ENCODE data around the gene MPRIP. TPM values are rescaled to one million over a fixed set of nuclear protein-coding genes. Genes with fewer than 3 reads are reported as not detected.

MPRIP gene
- total RNA-seq, 2 donors from 2014 or later = 268 to 269 TPM

- H3K27ac Mint-ChIP-seq = peak overlapping the region; percentile 95
- H3K36me3 Mint-ChIP-seq (ENCODE audit: low read depth) = no peaks in the 10 kb centered on the region
- peaks cover 80% of the 10 kb centered on the region for H3K4me1 Mint-ChIP-seq
These were observed 75.7 kb downstream of the MPRIP start for GRCh38 chr17:17117923-17118322.

GRCh38 chr17:17118399-17118798, 76.1 kb downstream of the MPRIP start:
- Mint-ChIP-seq H3K4me3 (peak overlapping the region; percentile 70), H3K27me3 (no peaks in the 10 kb centered on the region), H3K27ac (peak overlapping the region; percentile 95), H3K36me3 (ENCODE audit: low read depth) (no peaks in the 10 kb centered on the region), H3K4me1 (peaks cover 77% of the 10 kb centered on the region)
- ATAC-seq (no peak), DNase-seq (no peak)
- H3K9me3 ChIP-seq (ENCODE audit: control insufficient read depth, low read length, poor library complexity, severe bottlenecking) = no peaks in the 10 kb centered on the region

More at GRCh38 chr17:17117923-17118322, 75.7 kb downstream of the MPRIP start:
- DNase-seq = no peak
- peak overlapping the region; percentile 58 for H3K4me3 Mint-ChIP-seq
- no peak for ATAC-seq
- no peaks in the 10 kb centered on the region for H3K9me3 ChIP-seq (ENCODE audit: control insufficient read depth, low read length, poor library complexity, severe bottlenecking)
- no peaks in the 10 kb centered on the region for H3K27me3 Mint-ChIP-seq

GRCh38 chr17:17119106-17119505, 76.8 kb downstream of the MPRIP start:
- ATAC-seq = peak; percentile 6
- peak overlapping the region; percentile 72 for H3K4me3 Mint-ChIP-seq
- H3K27me3 Mint-ChIP-seq = no peaks in the 10 kb centered on the region
- DNase-seq = no peak
- no peaks in the 10 kb centered on the region for H3K9me3 ChIP-seq (ENCODE audit: control insufficient read depth, low read length, poor library complexity, severe bottlenecking)
- peaks cover 77% of the 10 kb centered on the region for H3K4me1 Mint-ChIP-seq
- H3K27ac Mint-ChIP-seq = peak overlapping the region; percentile 95
- H3K36me3 Mint-ChIP-seq (ENCODE audit: low read depth) = no peaks in the 10 kb centered on the region

- Mint-ChIP-seq H3K4me1 (peaks cover 76% of the 10 kb centered on the region), H3K36me3 (ENCODE audit: low read depth) (no peaks in the 10 kb centered on the region), H3K4me3 (peak overlapping the region; percentile 72), H3K27me3 (no peaks in the 10 kb centered on the region), H3K27ac (peak overlapping the region; percentile 95)
- DNase-seq (peak; percentile 47 to 76 (median 55)), ATAC-seq (peak; percentile 93)
- H3K9me3 ChIP-seq (ENCODE audit: control insufficient read depth, low read length, poor library complexity, severe bottlenecking) = no peaks in the 10 kb centered on the region
These were observed 77.3 kb downstream of the MPRIP start for GRCh38 chr17:17119533-17119932.

- H3K9me3 ChIP-seq (ENCODE audit: control insufficient read depth, low read length, poor library complexity, severe bottlenecking) = no peaks in the 10 kb centered on the region
- ATAC-seq = no peak
- peaks cover 76% of the 10 kb centered on the region for H3K4me1 Mint-ChIP-seq
- no peaks in the 10 kb centered on the region for H3K36me3 Mint-ChIP-seq (ENCODE audit: low read depth)
- H3K27ac Mint-ChIP-seq = peak overlapping the region; percentile 95
- peak overlapping the region; percentile 63 for H3K4me3 Mint-ChIP-seq
- no peaks in the 10 kb centered on the region for H3K27me3 Mint-ChIP-seq
- no peak for DNase-seq
These were observed 78.0 kb downstream of the MPRIP start for GRCh38 chr17:17120294-17120693.

GRCh38 chr17:17120701-17121100, 78.4 kb downstream of the MPRIP start:
- no peak for DNase-seq
- no peaks in the 10 kb centered on the region for H3K36me3 Mint-ChIP-seq (ENCODE audit: low read depth)
- peak overlapping the region; percentile 95 for H3K27ac Mint-ChIP-seq
- no peak for ATAC-seq
- no peaks in the 10 kb centered on the region for H3K9me3 ChIP-seq (ENCODE audit: control insufficient read depth, low read length, poor library complexity, severe bottlenecking)
- peak overlapping the region; percentile 63 for H3K4me3 Mint-ChIP-seq
- H3K4me1 Mint-ChIP-seq = peaks cover 76% of the 10 kb centered on the region
- H3K27me3 Mint-ChIP-seq = no peaks in the 10 kb centered on the region

- no peaks in the 10 kb centered on the region for H3K9me3 ChIP-seq (ENCODE audit: control insufficient read depth, low read length, poor library complexity, severe bottlenecking)
- Mint-ChIP-seq H3K27ac (peak overlapping the region; percentile 95), H3K4me3 (peak overlapping the region; percentile 53), H3K27me3 (no peaks in the 10 kb centered on the region), H3K4me1 (peaks cover 76% of the 10 kb centered on the region), H3K36me3 (ENCODE audit: low read depth) (no peaks in the 10 kb centered on the region)
- no peak for DNase-seq
- ATAC-seq = no peak
These were observed 78.9 kb downstream of the MPRIP start for GRCh38 chr17:17121162-17121561.

GRCh38 chr17:17122781-17123483, 80.7 kb downstream of the MPRIP start:
- Mint-ChIP-seq H3K4me1 (peaks cover 76% of the 10 kb centered on the region), H3K27ac (peak overlapping the region; percentile 95), H3K36me3 (ENCODE audit: low read depth) (no peaks in the 10 kb centered on the region), H3K4me3 (no peak overlapping the region), H3K27me3 (no peaks in the 10 kb centered on the region)
- no peak for DNase-seq
- no peaks in the 10 kb centered on the region for H3K9me3 ChIP-seq (ENCODE audit: control insufficient read depth, low read length, poor library complexity, severe bottlenecking)
- no peak for ATAC-seq

- ATAC-seq (no peak), DNase-seq (no peak)
- no peaks in the 10 kb centered on the region for H3K9me3 ChIP-seq (ENCODE audit: control insufficient read depth, low read length, poor library complexity, severe bottlenecking)
- Mint-ChIP-seq H3K4me1 (peaks cover 78% of the 10 kb centered on the region), H3K27me3 (no peaks in the 10 kb centered on the region), H3K4me3 (peak overlapping the region; percentile 71), H3K36me3 (ENCODE audit: low read depth) (peaks cover 4% of the 10 kb centered on the region), H3K27ac (peak overlapping the region; percentile 97)
These were observed 82.1 kb downstream of the MPRIP start for GRCh38 chr17:17124341-17124740.

GRCh38 chr17:17125136-17126084, 83.2 kb downstream of the MPRIP start:
- peak overlapping the region; percentile 97 for H3K27ac Mint-ChIP-seq
- H3K27me3 Mint-ChIP-seq = no peaks in the 10 kb centered on the region
- peak overlapping the region; percentile 95 for H3K4me3 Mint-ChIP-seq
- ATAC-seq (peak; percentile 88), DNase-seq (no peak)
- peaks cover 73% of the 10 kb centered on the region for H3K4me1 Mint-ChIP-seq
- peaks cover 4% of the 10 kb centered on the region for H3K36me3 Mint-ChIP-seq (ENCODE audit: low read depth)
- H3K9me3 ChIP-seq (ENCODE audit: control insufficient read depth, low read length, poor library complexity, severe bottlenecking) = no peaks in the 10 kb centered on the region

- Mint-ChIP-seq H3K27me3 (no peaks in the 10 kb centered on the region), H3K4me3 (peak overlapping the region; percentile 95), H3K36me3 (ENCODE audit: low read depth) (peaks cover 4% of the 10 kb centered on the region), H3K27ac (peak overlapping the region; percentile 97), H3K4me1 (peaks cover 63% of the 10 kb centered on the region)
- DNase-seq (no peak), ATAC-seq (peak; percentile 48)
- no peaks in the 10 kb centered on the region for H3K9me3 ChIP-seq (ENCODE audit: control insufficient read depth, low read length, poor library complexity, severe bottlenecking)
These were observed 84.2 kb downstream of the MPRIP start for GRCh38 chr17:17126131-17127110.

- DNase-seq (no peak), ATAC-seq (no peak)
- H3K36me3 Mint-ChIP-seq (ENCODE audit: low read depth) = peaks cover 4% of the 10 kb centered on the region
- peak overlapping the region; percentile 97 for H3K27ac Mint-ChIP-seq
- H3K9me3 ChIP-seq (ENCODE audit: control insufficient read depth, low read length, poor library complexity, severe bottlenecking) = no peaks in the 10 kb centered on the region
- peaks cover 56% of the 10 kb centered on the region for H3K4me1 Mint-ChIP-seq
- no peaks in the 10 kb centered on the region for H3K27me3 Mint-ChIP-seq
- H3K4me3 Mint-ChIP-seq = peak overlapping the region; percentile 63
These were observed 84.9 kb downstream of the MPRIP start for GRCh38 chr17:17127156-17127555.

All from T-helper 17 cell (primary cell).